GM12878 (cell line): Measurements from ENCODE around the gene NAT8L. TPM values are rescaled to one million over a fixed set of nuclear protein-coding genes. Genes with fewer than 3 reads are reported as not detected.

ENCODE experiments used
- ATAC-seq: fragments of 200-7000 bp; cut with Tn5 transposase; 3 replicates; pipeline ENCODE4 v1.9.1; 2020; ENCODE audit warnings: mild to moderate bottlenecking, moderate library complexity
- BruUV-seq: library from RNA; stranded (reverse); fragments of 400-500 nt; replicated peaks from 2 replicates; lab custom pipeline; 2021; lab: Mats Ljungman, UMichigan
- CTCF ChIA-PET: fragments of 300-600 bp; sonication (Branson Sonifier 250); formaldehyde crosslinking; extraction: SDS; loops from one replicate; lab custom pipeline; 2021; ENCODE audit warnings: inconsistent platforms; lab: Yijun Ruan, JAX
- POLR2A ChIA-PET: fragments of 350-600 bp; formaldehyde crosslinking; extraction: SDS; loops from one replicate; lab custom pipeline; 2021; ENCODE audit warnings: inconsistent platforms; lab: Charles Lee
- RAD21 ChIA-PET: fragments of 300-600 bp; sonication (Branson Sonifier 250); formaldehyde crosslinking; loops from one replicate; lab custom pipeline; 2023; ENCODE audit warnings: antibody characterized with exemption; ENCODE audit not compliant: unreplicated experiment; lab: Charles Lee
- SMC1A ChIA-PET: fragments of 300-600 bp; sonication (Branson Sonifier 250); formaldehyde crosslinking; loops from one replicate; lab custom pipeline; 2023; ENCODE audit not compliant: unreplicated experiment, uncharacterized antibody; lab: Charles Lee
- DNase-seq: peaks from one replicate; pipeline ENCODE4 v3.0.0-alpha.2; 2011; ENCODE audit warnings: low read depth, low spot score
- FAIRE-seq: peaks from 3 replicates; lab custom pipeline; 2011; peaks lifted over from hg19 to GRCh38; lab: Jason Lieb, UNC
- H2AFZ ChIP-seq: 2 replicates; pipeline ENCODE4 v1.6.0; 2011; ENCODE audit warnings: low read depth, low read length, control low read depth; ENCODE audit not compliant: control insufficient read depth
- H3K27ac ChIP-seq: 2 replicates; pipeline ENCODE4 v1.5.1; 2011; ENCODE audit warnings: control low read depth; ENCODE audit not compliant: control insufficient read depth, insufficient read depth
- H3K27me3 ChIP-seq, 2 experiments: replicated peaks in 1 of 2; 2 replicates each; pipeline versions ENCODE4 v1.6.0 to v1.6.1; 2011; ENCODE audit warnings: low read length in 1 of 2; ENCODE audit not compliant: control insufficient read depth in 2 of 2, insufficient read depth in 2 of 2
- H3K36me3 ChIP-seq, 2 experiments: 2 replicates each; pipeline ENCODE4 v1.5.1; 2011; ENCODE audit warnings: low read length in 1 of 2; ENCODE audit not compliant: control insufficient read depth in 2 of 2, insufficient read depth in 2 of 2
- H3K4me1 ChIP-seq: 2 replicates; pipeline ENCODE4 v1.6.1; 2011; ENCODE audit warnings: mild to moderate bottlenecking, low read length, moderate library complexity, mixed read lengths; ENCODE audit not compliant: control insufficient read depth, insufficient read depth
- H3K4me2 ChIP-seq: 2 replicates; pipeline ENCODE4 v1.6.0; 2011; ENCODE audit warnings: control low read depth; ENCODE audit not compliant: control insufficient read depth, insufficient read depth
- H3K4me3 ChIP-seq: fragments of 200-600 bp; sonication (generic); 2 replicates; pipeline ENCODE4 v1.5.1; 2016
- H3K79me2 ChIP-seq: 2 replicates; pipeline ENCODE4 v1.6.0; 2011; ENCODE audit warnings: low read length; ENCODE audit not compliant: control insufficient read depth, insufficient read depth
- H3K9ac ChIP-seq: 2 replicates; pipeline ENCODE4 v1.8.0; 2011; ENCODE audit warnings: low read length, control low read depth, mixed read lengths; ENCODE audit not compliant: control insufficient read depth, insufficient read depth
- H3K9me3 ChIP-seq: replicated peaks from 3 replicates; pipeline ENCODE4 v1.5.1; 2011; ENCODE audit warnings: mild to moderate bottlenecking, low read length; ENCODE audit not compliant: control insufficient read depth, insufficient read depth
- H4K20me1 ChIP-seq: 2 replicates; pipeline ENCODE4 v1.6.0; 2011; ENCODE audit not compliant: control insufficient read depth, insufficient read depth
- EP300 ChIP-seq, 2 experiments: fragments of 150-350 bp in 1 of 2; IDR thresholded peaks; 2 replicates each; pipeline ENCODE4 v1.6.1; 2011 to 2012; ENCODE audit warnings: low read depth in 2 of 2, low read length in 2 of 2, borderline replicate concordance in 1 of 2, improper control_type of control experiment in 1 of 2, inconsistent platforms in 1 of 2; ENCODE audit not compliant: control insufficient read depth in 1 of 2
- IRF3 ChIP-seq: fragments of 450-650 bp; IDR thresholded peaks from 2 replicates; pipeline ENCODE4 v1.6.1; 2014; ENCODE audit warnings: mild to moderate bottlenecking
- IRF4 ChIP-seq: IDR thresholded peaks from 2 replicates; pipeline ENCODE4 v1.6.1; 2011; ENCODE audit warnings: low read depth, low read length
- JUNB ChIP-seq: IDR thresholded peaks from 2 replicates; pipeline ENCODE4 v1.6.1; 2016; ENCODE audit warnings: antibody characterized with exemption, mild to moderate bottlenecking
- MTA2 ChIP-seq: fragments of 450-650 bp; IDR thresholded peaks from 2 replicates; pipeline ENCODE4 v1.6.1; 2016; ENCODE audit warnings: low read depth, mild to moderate bottlenecking, moderate library complexity
- NR2F1 ChIP-seq: fragments of 450-650 bp; conservative IDR thresholded peaks from 2 replicates; pipeline ENCODE4 v1.6.1; 2017; ENCODE audit warnings: mild to moderate bottlenecking
- PML ChIP-seq: IDR thresholded peaks from 2 replicates; pipeline ENCODE4 v1.6.1; 2012; ENCODE audit warnings: low read length, inconsistent platforms
- RCOR1 ChIP-seq: conservative IDR thresholded peaks from 2 replicates; pipeline ENCODE4 v1.6.1; 2012; ENCODE audit warnings: low read depth, low read length, improper control_type of control experiment
- RELB ChIP-seq: fragments of 450-650 bp; IDR thresholded peaks from 2 replicates; pipeline ENCODE4 v1.6.1; 2017; ENCODE audit warnings: low read depth, mild to moderate bottlenecking, moderate library complexity
- SKIL ChIP-seq: fragments of 450-650 bp; IDR thresholded peaks from 2 replicates; pipeline ENCODE4 v1.6.1; 2017; ENCODE audit warnings: mild to moderate bottlenecking, low read depth, inconsistent platforms; ENCODE audit not compliant: poor library complexity, severe bottlenecking
- SMAD1 ChIP-seq: fragments of 450-650 bp; IDR thresholded peaks from 2 replicates; pipeline ENCODE4 v1.6.1; 2018; ENCODE audit warnings: mild to moderate bottlenecking, low read depth; ENCODE audit not compliant: partially characterized antibody
- USF2 ChIP-seq: IDR thresholded peaks from 2 replicates; pipeline ENCODE4 v1.6.1; 2011; ENCODE audit warnings: low read depth, low read length, improper control_type of control experiment, borderline replicate concordance
- ZBED1 ChIP-seq: IDR thresholded peaks from 2 replicates; pipeline ENCODE4 v1.6.1; 2016; ENCODE audit warnings: borderline replicate concordance
- ZNF207 ChIP-seq: fragments of 450-650 bp; IDR thresholded peaks from 2 replicates; pipeline ENCODE4 v1.6.1; 2014; ENCODE audit warnings: antibody characterized with exemption, mild to moderate bottlenecking, borderline replicate concordance
- ZNF384 ChIP-seq: IDR thresholded peaks from 2 replicates; pipeline ENCODE4 v1.6.1; 2012; ENCODE audit warnings: low read depth, mild to moderate bottlenecking, low read length, improper control_type of control experiment, borderline replicate concordance
- WGBS: methylation state at CpG from one replicate; pipeline ENCODE4 v1.1.6; 2016; ENCODE audit warnings: low lambda C conversion rate; ENCODE audit not compliant: insufficient replicate concordance, insufficient coverage; ENCODE audit errors: missing lambda C conversion rate; 5-methylcytosine and 5-hydroxymethylcytosine counted together
- in situ Hi-C: fragments of 300-500 bp; cut with MboI; formaldehyde crosslinking; loops from 9 replicates; pipeline ENCODE4 v1.14.3; 2018; ENCODE audit warnings: mixed read lengths
- intact Hi-C: fragments of 100-400 bp; cut with micrococcal nuclease; formaldehyde crosslinking; loops from one replicate; pipeline ENCODE4 v1.14.2; 2022; ENCODE audit not compliant: unreplicated experiment
- polyA plus RNA-seq, 11 experiments: library from polyadenylated mRNA; depleted of rRNA in 4 of 11; unstranded in 6 of 11; stranded (reverse) in 5 of 11; fragments of >200 nt; fragmentation: Nextera tagmentation in 4 of 11; fragmentation: Illumina TruSeq in 1 of 11; extraction: Ambion mirVana in 4 of 11; extraction: Trizol in 1 of 11; gene quantifications; 1 replicate in 1 of 11; 2 replicates in 10 of 11; pipeline versions ENCODE4 v1.2.1 to v1.2.3, GENCODE V29; 2011 to 2016; ENCODE audit warnings: inconsistent platforms in 2 of 11, missing spikeins in 2 of 11, low read depth in 1 of 11
- total RNA-seq, 4 experiments: library from RNA; depleted of rRNA in 3 of 4; stranded (reverse); fragments of >200 nt in 3 of 4; fragmentation: Illumina TruSeq in 1 of 4; extraction: Trizol in 1 of 4; gene quantifications; 2 replicates each; pipeline versions ENCODE4 v1.2.1 to v1.2.3, GENCODE V29; 2013 to 2021

The NAT8L gene
- total and polyA plus RNA-seq, 10 of the 15 experiments (the other 5 are each of a cell fraction or from before 2014, with no cell fraction given) = 0.01 to 0.31 (median 0.11) TPM; not detected in 5

GRCh38 chr4:2058264-2059045 is 672 bp upstream of the NAT8L start:
- in situ Hi-C loops (no loop called here), intact Hi-C loops (no loop called here)
- no peaks in the 10 kb centered on the region for H3K4me1 ChIP-seq
- ChIA-PET SMC1A (no interaction called here), RAD21 (no interaction called here), POLR2A (no interaction called here), CTCF (no interaction called here)
- no peaks in the 10 kb centered on the region for H3K79me2 ChIP-seq
- H3K36me3 ChIP-seq = no peaks in the 10 kb centered on the region
- DNase-seq (no peak), ATAC-seq (no peak), FAIRE-seq (no peak)
- H3K9ac ChIP-seq = no peak overlapping the region
- BruUV-seq = no TSS peak
- H3K9me3 ChIP-seq = no peaks in the 10 kb centered on the region
- peaks cover 2 to 3% of the 10 kb centered on the region in 2 experiments; a peak in 3 of 4 replicates for H3K27me3 ChIP-seq
- H3K27ac ChIP-seq = no peak overlapping the region
- no peak overlapping the region for H2AFZ ChIP-seq
- no peaks in the 10 kb centered on the region for H4K20me1 ChIP-seq
- peak overlapping the region; percentile 25; the same call in 1 of the 2 replicates for H3K4me2 ChIP-seq
- 17% methylated on average over 21 of the region's 93 CpGs for WGBS
- no peak overlapping the region for H3K4me3 ChIP-seq
- no peak for TF ChIP-seq SMAD1
- TF ChIP-seq EP300 (IDR thresholded peaks at IDR 0.05; ENCODE audit: borderline replicate concordance in 1 of 2, control insufficient read depth in 1 of 2, low read depth in 2 of 2, low read length in 2 of 2) = no peak
- TF ChIP-seq MTA2 = no peak
- no peak for TF ChIP-seq ZBED1
- no peak for TF ChIP-seq ZNF384
- no peak for TF ChIP-seq ZNF207
- no peak for TF ChIP-seq SKIL
- no peak for TF ChIP-seq PML
- no peak for TF ChIP-seq NR2F1
- TF ChIP-seq IRF3 = no peak
- TF ChIP-seq JUNB = no peak
- TF ChIP-seq USF2 = no peak
- TF ChIP-seq IRF4 = no peak
- no peak for TF ChIP-seq RCOR1
- no peak for TF ChIP-seq RELB
